Esophagus squamous epithelium (tissue), 4 donors: ENCODE measurements around the gene SLC16A11.

Experiments
- POLR2A ChIP-seq, 4 donors: fragments of 450-650 bp; IDR thresholded peaks; one replicate each; pipeline ENCODE4 v1.6.1; 2017; ENCODE audit warnings: antibody characterized with exemption in 4 of 4, mild to moderate bottlenecking in 4 of 4, moderate library complexity in 3 of 4
- TF ChIP-seq, protein P1 (sequence below), 6 experiments: fragments of 450-650 bp in 4 of 6; fragments of 200-600 bp in 2 of 6; sonication (generic) in 2 of 6; IDR thresholded peaks; one replicate each; pipeline ENCODE4 v1.5.1; 2016 to 2019; ENCODE audit warnings: antibody characterized with exemption in 6 of 6, mild to moderate bottlenecking in 4 of 6, moderate library complexity in 4 of 6

DNA sequence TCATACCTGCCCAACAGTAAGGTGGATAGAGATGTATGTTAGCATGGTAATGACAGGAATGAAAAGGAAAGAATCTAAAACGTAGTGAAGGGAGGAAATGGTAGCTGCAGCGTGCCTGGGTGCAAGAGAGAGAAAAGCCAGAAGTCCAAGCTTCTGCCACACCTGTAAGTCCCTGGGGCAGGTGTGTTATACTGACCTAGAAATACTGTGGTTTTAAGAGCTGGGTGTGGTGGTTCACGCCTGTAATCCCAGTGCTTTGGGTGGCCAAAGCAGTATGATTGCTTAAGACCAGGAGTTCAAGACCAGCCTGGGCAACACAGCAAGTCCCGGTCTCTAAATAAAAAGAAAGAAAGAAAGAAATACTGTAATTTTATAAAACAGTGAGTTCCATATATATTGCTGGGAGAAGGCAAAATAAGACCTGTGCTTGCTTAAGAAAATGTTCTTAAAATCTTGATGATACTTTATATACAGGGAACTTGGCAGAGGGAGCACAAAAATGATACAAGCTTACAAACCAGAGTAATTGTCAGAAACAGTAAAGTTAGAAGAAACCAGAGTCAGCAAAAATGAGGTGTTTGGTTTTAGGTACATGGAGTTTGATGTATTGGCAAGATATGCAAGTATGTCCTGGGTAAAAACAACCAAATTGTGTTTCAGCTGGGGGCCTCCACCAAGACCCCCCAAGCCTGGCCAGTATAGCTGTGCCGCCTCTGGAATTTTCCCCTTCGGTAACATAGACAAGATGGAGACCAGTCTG lies 41.4 kb downstream of the SLC16A11 start:
- TF ChIP-seq, protein P1, sequence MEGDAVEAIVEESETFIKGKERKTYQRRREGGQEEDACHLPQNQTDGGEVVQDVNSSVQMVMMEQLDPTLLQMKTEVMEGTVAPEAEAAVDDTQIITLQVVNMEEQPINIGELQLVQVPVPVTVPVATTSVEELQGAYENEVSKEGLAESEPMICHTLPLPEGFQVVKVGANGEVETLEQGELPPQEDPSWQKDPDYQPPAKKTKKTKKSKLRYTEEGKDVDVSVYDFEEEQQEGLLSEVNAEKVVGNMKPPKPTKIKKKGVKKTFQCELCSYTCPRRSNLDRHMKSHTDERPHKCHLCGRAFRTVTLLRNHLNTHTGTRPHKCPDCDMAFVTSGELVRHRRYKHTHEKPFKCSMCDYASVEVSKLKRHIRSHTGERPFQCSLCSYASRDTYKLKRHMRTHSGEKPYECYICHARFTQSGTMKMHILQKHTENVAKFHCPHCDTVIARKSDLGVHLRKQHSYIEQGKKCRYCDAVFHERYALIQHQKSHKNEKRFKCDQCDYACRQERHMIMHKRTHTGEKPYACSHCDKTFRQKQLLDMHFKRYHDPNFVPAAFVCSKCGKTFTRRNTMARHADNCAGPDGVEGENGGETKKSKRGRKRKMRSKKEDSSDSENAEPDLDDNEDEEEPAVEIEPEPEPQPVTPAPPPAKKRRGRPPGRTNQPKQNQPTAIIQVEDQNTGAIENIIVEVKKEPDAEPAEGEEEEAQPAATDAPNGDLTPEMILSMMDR (IDR thresholded peaks at IDR 0.05), result no peak
- TF ChIP-seq POLR2A (IDR thresholded peaks at IDR 0.05), result no peak
